Endometrial microvascular endothelial cells (primary cell): ENCODE data around the gene MALT1. TPM values are rescaled to one million over a fixed set of nuclear protein-coding genes. Genes with fewer than 3 reads are reported as not detected.

Experiments
- in situ Hi-C: cut with HindIII; loops from 2 replicates; pipeline ENCODE4 v1.10.0; 2017; ENCODE audit warnings: low sequenced_read_pairs, low pct_unique_long_range_greater_than_20kb; ENCODE audit errors: inconsistent ontology term
- total RNA-seq: library from RNA; depleted of rRNA; stranded (reverse); fragments of >200 nt; gene quantifications from one replicate; pipeline ENCODE4 v1.2.3, GENCODE V29; 2015; ENCODE audit errors: inconsistent ontology term

Gene MALT1
- total RNA-seq, 1 donor from 2014 or later = 13.2 TPM

DNA sequence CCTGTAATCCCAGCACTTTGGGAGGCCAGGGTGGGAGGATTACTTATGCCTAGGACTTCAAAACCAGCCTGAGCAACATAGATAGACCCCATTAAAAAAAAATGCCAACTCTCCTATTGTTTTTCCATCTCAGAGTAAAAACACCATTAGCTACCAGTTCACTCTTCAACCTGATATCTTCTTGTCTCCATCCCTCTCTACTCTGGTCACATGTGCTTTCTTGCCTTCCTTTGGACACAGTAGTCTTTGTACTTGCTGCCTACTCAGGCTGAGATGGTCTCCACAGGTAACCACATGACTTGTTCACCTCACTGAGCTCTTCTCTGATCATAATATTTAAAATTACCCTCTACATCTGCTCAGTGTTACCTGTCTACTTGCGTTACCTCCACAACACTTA, 5.0 kb downstream of the MALT1 start:
- in situ Hi-C loops = no loop called here

DNA sequence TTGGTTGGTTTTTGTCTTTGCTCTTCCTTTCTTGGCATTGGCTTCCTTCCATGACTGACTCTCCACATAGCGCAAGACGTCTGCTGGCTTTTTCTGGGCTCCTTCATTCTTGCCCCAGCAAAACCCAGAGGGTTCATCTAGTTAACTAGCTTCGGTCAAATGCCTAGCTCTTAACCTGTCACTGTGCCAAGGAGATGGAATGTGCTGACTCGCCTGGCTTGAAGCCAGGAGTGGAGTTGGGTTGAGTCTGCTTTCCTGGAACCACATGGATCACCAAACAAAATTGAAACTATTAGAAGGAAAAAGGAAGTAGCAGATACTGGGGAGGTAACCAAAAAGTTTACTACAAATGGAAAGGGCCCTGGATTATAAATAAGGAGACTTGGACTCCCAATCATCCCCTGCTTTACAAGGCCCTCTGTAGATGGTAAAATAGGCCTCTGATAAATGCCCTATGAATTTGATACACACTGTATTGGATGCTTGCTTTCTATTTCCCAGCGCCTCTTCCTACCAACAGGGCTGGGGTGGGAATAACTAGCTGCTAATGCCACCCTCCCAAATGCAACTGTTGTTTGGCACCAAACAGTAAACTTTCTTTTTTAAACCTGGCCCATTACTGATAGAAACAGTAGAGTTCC, 11.3 kb downstream of the MALT1 start:
- in situ Hi-C loops = no loop called here

DNA sequence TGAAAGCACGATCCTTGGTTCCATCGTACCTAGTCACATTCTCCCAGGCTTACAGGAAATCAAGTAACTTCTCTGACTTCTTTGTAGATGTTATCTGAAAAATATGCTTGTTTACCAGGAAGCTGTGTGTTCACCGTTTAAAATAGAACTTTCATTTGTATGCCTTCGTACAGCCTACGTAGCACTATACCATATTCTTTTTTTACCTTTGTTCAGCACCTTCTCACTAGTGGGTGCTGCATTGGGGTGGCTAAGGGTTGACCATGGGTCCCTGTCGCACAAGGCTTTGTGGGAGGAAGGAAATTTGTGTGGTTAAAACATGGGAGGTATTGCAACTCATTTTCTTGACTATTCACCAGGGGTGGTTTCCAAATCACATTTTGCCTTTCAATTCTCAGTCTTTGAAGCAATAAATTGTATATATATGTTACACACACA, 16.6 kb downstream of the MALT1 start:
- in situ Hi-C loops = no loop called here

DNA sequence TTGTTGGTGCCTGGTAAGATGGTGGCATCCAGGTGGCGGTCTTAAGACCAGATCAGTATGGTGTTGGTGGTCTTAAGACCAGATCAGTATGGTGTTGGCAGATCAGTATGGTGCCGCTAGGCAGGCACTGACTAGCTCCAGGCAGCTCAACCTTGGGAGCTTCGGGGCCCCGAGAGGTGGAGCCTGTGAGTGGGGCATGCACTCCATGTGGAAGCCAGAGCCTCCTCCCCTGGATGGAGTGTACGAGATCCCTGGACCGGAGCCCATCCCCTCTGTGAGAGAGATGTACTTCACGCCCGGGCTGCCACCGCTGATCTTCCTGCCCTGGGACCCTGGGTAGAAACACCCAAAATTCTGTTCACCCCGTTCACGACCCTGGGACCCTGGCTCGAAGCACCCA, 19.0 kb downstream of the MALT1 start:
- in situ Hi-C loops = no loop called here

DNA sequence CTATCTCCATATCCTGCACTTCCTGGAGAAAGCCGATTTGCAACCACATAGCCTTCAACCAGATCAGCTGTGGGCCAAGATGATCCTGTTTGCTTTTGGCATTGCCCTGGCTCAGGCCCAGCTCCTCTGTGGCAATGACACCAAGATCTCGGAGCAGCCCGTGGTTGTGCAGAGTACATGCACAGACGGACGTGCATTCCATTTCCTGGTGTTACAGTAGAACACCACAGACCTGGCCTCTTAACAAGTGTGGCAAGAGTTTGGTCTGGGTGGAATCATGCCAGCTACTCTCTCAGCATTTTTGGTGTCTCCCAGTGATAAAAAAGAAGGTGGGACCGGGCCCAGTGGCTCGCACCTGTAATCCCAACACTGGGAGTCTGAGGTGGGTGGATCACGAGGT, 20.0 kb downstream of the MALT1 start:
- in situ Hi-C loops = no loop called here

DNA sequence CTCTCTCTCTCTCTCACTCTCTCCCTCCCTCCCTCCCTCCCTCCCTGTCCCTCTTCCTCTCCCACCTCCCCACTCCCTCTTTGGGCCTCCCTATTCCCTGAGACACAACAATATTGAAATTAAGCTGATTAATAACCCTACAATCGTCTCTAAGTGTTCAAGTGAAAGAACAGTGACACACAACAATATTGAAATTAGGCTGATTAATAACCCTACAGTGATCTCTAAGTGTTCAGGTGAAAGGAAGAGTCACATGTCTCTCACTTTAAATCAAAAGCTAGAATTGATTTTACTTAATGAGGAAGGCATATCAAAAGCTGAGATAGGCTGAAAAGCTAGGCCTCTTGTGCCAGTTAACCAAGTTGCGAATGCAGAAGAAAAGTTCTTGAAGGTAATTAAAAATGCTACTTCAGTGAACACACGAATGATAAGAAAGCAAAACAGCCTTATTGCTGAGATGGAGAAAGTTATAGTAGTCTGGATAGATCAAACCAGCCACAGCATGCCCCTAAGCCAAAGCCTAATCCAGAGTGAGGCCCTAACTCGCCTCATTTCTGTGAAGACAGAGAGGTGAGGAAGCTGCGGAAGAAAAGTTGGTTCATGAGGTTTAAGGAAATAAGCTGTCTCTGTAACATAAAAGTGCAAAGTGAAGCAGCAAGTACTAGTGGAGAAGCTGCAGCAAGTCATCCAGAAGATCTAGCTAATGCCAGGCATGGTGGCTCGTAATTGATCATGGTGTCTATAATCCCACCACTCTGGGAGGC, 21.3 kb downstream of the MALT1 start:
- in situ Hi-C loops = no loop called here

DNA sequence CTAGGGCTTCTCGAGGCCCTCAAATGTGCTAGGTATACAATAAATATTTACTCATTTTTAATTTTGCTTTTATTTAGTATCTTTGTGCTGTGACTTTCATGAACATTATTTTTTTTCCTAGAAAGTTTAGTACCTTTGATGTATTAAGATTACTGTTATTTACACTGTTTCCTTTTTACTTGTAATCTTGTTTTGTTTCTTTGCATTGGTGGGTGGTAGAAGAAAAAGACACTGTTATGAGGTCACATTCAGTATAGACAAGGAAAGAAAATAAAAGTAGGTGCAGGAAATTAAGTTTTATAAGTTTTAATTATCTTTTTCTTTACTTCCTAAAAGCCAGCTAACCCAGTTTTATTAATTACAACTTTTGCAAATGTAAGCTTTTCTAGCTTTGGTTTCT, 23.0 kb downstream of the MALT1 start:
- in situ Hi-C loops = no loop called here

DNA sequence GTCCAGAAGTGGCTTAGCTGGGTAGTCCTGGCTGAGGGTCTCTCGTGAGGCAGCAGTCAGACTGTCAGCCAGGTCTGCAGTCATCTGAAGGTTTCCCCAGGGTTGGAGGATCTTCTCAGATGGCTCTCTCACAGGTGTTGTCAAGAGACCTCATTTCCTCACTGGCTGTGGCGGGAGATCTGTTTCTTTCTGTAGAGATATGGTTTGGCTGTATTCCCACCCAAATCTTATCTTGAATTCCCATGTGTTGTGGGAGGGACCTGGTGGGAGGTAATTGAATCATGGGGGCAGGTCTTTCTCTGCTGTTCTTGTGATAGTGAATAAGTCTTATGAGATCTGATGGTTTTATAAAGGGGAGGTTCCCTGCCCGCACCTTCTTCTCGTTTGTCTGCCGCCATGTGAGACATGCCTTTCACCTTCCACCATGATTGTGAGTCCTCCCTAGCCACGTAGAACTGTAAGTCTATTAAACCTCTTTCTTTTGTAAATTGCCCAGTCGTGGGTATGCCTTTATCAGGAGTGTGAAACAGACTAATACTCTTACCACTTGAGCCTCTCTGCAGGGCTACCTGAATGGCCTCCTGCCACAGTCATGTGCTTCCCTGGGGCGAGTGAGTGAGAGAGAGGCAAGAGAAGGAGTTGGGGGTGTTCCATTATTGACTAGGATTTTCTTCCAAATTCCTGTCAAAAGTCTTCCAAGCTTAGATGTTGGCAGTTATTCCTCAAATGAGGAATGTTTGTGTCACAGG, 23.6 kb downstream of the MALT1 start:
- in situ Hi-C loops = no loop called here

DNA sequence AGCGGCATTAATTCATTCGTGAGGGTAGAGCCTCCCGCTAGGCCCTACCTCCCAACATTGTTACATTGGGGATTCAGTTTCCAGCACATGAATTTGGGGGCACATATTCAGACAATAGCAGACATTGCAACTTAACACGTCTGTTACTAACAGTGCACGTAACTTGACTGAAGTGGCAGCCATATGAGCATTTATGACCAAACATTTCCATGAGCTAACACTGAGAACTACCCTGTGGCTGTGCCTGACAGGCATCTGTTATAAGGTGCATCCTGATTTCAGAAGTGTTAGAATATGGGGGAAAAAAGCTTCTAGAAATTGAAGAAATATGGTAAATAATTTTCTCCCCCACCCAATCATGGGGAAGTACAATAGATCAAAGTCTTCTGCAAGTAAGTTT, 24.5 kb downstream of the MALT1 start:
- in situ Hi-C loops = no loop called here

DNA sequence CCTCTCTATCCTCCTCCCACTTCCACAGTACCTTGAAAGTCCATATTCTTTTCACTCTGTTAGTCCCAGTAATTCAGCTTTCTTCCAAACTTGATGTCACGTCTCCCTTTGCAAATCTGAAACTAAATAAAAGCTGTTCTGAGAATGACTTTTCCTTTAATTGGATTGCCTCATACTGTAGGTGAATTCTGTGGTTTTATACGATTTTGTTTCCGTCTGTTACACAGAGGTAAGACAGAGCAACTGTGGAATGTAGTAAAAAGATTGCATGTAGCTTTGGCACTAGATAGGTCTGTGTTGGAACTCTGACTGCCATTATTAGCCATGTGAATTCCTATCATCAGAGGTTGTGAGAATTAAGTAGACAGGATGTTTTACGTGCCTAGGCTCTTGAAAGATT, 25.9 kb downstream of the MALT1 start:
- in situ Hi-C loops = no loop called here

DNA sequence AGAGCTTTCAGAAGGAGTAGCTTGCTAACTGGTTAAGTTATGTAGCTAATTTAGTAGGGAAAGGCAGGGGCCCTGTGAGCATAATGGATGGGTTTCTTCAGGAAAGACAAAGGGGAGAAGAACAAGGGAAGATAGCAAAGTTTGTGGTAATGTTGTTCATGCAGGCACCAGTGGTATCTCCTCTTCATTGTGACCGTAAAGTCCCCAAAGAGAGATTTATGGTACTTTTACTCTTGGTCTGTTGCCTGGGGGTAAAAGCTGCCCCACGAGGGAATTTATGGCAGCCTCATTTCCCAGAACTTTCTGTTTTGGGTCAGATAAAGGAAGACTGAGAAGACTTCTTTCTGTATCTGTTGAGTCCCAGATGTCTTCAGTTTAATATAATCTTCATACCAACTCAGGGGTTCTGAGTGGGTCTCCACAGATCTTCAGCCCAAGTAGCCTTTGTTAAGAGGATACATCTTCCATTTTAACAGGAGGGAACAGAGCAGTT, 27.5 kb downstream of the MALT1 start:
- in situ Hi-C loops = no loop called here

DNA sequence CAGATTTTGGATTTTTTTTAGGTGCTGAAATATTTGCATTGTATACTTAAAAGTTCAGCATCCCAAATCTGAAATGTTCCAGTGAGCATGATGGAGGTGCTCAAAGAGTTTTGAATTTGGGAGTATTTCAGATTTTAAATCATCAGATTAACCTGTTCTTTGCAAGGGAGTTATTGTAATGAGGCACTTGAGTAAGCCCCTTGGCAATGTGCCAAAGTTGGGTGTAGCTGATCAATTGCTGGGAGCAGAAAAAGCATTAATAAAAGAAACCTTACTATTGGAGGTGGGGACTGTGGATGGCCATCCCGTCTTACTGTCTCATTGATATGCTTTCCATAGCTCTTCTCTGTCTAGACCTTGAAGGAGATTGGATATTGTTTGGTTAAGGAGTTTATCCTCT, 28.3 kb downstream of the MALT1 start:
- in situ Hi-C loops = no loop called here

DNA sequence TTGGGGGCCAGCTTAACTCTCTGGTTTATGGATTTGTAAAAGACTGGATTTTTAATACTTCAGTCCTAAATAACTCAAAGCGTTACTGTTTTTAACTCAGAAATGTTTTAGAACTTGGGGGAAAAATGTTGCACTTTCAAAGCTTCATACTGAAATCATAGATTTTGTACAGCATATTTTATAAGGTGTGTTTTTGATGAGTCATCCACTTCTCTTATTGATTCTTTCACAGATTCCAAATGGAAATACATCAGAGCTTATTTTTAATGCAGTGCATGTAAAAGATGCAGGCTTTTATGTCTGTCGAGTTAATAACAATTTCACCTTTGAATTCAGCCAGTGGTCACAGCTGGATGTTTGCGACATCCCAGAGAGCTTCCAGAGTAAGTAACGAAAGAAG, 28.9 kb downstream of the MALT1 start:
- in situ Hi-C loops = no loop called here

DNA sequence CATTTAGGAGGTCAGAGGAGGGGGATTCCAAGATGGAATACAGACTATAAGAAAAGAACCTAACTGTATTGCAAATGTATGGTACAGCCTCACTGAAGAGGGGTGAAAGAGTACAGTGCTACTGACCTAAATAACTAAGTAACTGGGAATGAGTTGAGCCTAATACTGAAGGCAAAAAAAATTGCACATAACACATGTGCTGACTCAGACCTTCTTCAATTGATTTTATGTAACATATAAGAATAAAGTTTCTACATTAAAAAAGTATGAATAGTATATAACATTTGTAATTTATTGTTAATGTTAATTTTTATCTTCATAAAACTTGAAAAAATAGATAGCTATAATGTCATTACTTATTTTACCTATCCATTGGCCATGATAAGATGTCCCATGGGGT, 41.7 kb downstream of the MALT1 start:
- in situ Hi-C loops = no loop called here

DNA sequence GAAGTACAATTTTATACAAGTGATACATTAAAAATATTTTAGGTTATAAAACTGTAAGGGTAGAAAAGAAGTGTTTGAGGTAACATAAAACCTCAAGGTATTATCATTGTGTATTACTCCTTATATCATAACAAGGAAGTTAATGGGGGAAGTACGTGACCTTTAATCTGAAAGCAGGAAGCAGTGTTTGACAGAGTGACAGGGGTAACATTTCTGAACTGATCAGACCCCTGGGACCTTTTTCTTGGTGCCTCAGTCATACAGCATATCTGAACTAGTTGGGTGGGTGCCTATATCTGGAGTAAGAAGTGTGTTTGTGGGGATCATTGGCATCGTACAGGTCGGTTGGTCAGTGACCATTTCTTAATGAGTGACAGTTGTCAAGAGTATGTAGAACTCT, 43.0 kb downstream of the MALT1 start:
- in situ Hi-C loops = no loop called here

DNA sequence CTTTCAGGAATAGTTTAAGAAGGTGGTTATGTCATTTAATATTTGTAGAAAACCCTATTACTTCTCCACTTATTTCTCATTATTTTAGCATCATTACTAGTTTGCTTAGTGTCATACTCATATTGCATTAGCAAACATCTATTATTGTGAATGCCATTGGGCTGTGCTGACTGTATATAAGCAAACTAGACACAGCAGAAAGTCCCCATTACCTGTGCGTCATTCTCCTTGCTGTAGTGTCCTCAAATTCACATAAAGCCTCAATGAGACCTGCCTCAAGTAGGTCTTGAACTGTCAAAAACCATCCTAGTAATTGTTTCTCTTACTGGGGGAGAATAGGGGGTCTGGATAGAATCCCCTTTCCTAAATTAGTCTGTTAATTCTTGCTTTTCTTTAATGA, 43.6 kb downstream of the MALT1 start:
- in situ Hi-C loops = no loop called here

DNA sequence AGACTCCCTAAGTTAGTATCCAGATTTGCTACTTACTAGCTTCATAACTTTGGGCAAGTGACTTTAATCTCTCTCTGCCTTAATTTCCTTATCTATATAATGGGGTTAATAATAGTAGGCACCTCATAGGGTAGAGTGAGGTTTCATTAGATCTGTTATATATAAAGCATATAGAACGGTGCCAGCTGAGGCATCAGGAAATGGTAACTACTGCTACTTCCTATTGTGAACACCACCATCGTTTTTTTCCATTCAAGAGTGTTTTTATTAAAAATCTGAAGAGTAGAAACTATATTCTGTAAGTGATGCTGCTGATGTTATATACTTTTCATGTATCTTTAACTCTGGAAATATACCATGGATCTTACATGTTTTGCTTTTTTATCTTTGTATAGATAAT, 44.3 kb downstream of the MALT1 start:
- in situ Hi-C loops = no loop called here

DNA sequence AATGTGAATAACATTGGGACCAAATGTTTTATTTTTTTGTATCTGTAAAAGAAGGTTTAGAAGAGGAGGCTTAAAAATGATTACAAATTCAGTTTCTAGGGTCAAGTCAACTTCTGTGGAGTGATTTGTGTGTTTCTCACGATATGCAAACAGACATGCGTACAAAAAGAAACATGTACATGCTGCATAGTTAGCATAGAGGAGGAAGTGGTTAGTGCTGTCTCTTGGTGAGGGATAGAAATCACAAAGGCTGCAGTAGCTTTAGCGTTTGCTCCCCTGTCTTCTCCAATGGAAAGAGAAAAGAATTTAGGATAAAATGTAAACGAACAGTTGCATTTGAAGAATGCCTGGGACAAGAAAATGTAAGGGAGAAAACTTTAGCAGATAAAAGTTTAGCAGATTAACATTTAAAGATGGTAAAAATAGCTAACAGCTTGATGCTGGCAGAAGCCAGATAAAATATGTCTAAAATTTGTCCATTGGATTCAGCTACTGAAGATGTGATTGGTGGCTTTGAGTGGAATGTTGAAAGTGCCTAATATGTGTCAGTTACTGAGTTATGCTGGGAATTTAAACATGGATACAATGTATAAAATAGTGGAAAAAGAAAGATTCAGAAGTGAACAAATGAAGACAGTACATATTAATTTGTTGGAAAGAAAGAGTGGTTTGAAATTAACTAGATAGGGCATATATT, 44.9 kb downstream of the MALT1 start:
- in situ Hi-C loops = no loop called here

DNA sequence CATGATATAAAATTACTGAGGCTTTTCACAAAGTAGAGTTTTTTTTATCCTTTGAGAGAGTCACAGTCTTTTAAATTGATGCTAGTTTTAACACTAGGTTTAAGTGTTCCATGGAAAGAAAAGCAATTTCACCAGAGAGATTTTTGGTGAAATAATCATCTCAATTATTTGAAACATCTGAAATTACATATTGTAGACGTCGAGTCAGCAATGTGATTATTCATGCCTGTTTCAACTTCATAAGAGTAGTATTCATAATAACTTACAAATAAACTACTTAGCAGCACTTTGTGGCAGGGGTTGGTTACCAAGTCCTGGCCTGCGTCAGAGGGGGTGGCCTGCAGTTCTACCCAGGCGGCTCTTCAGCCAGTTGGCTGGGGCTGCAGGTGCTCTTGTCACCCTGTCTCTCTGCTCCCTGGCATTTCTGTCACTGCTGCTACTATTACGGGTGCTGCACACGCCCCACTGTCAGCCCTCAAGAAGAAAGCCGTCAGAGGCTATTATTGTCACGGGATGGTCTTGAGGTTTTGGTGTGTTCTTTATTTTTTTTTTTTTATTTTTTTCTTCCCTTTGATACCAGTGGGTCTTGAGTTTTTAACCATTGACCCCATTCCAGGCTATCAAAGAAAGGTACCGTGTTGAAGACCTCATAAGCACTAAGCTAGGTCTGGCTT, 50.4 kb downstream of the MALT1 start:
- in situ Hi-C loops = no loop called here
